ENCODE results near the gene TXN2. TPM values are rescaled to one million over a fixed set of nuclear protein-coding genes. Genes with fewer than 3 reads are reported as not detected.
A peak's percentile ranks its signal among the peaks of the same experiment; 100 is the strongest.

TXN2 gene
- total and polyA plus RNA-seq, 2 of the 4 experiments (the other 2 are of a cell fraction): 49.6 to 166 TPM

- no peak overlapping the region for H2BK15ac ChIP-seq (ENCODE audit: low read depth, low read length)
- H3K18ac ChIP-seq (ENCODE audit: low read depth, low read length): no peak overlapping the region
- intact Hi-C loops (cut with micrococcal nuclease) (no loop called here), dilution Hi-C loops (cut with HindIII; ENCODE audit: low sequenced_read_pairs, unreplicated experiment) (no loop called here), in situ Hi-C loops (cut with MboI; ENCODE audit: low sequenced_read_pairs) (loop anchor here (25.0 kb wide), 1 partner anchor 1194 kb away; no protein-coding TSS in a partner anchor)
- H3K27ac ChIP-seq (ENCODE audit: insufficient read depth, low read length): no peak overlapping the region
- H4K5ac ChIP-seq (ENCODE audit: low read depth, low read length): no peak overlapping the region
- H4K20me1 ChIP-seq (ENCODE audit: insufficient read depth, low read length): peaks cover 8% of the 10 kb centered on the region
- no peak overlapping the region for H3K4me3 ChIP-seq (ENCODE audit: insufficient read depth, low read depth, low read length)
- no peaks in the 10 kb centered on the region for H3K9me3 ChIP-seq (ENCODE audit: control insufficient read depth, insufficient read depth, low read length)
- no peak overlapping the region for H3K23ac ChIP-seq (ENCODE audit: low read depth, low read length)
- TF ChIP-seq POLR2A (IDR thresholded peaks at IDR 0.05; ENCODE audit: low read depth, low read length) (no peak), MXI1 (IDR thresholded peaks at IDR 0.05; ENCODE audit: borderline replicate concordance, low read depth, low read length) (no peak), BHLHE40 (IDR thresholded peaks at IDR 0.05; ENCODE audit: low read depth, low read length) (no peak), SMC3 (IDR thresholded peaks at IDR 0.05; ENCODE audit: low read depth, low read length) (no peak), RAD21 (IDR thresholded peaks at IDR 0.05; ENCODE audit: low read length) (no peak), RCOR1 (IDR thresholded peaks at IDR 0.05; ENCODE audit: insufficient replicate concordance, low read length) (no peak), CHD1 (IDR thresholded peaks at IDR 0.05; ENCODE audit: low read depth, low read length) (no peak), CEBPB (IDR thresholded peaks at IDR 0.05; ENCODE audit: low read depth, low read length) (no peak), MAFK (IDR thresholded peaks at IDR 0.05; ENCODE audit: low read depth, low read length) (no peak)
- TF ChIP-seq, protein P1, sequence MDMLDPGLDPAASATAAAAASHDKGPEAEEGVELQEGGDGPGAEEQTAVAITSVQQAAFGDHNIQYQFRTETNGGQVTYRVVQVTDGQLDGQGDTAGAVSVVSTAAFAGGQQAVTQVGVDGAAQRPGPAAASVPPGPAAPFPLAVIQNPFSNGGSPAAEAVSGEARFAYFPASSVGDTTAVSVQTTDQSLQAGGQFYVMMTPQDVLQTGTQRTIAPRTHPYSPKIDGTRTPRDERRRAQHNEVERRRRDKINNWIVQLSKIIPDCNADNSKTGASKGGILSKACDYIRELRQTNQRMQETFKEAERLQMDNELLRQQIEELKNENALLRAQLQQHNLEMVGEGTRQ (IDR thresholded peaks at IDR 0.05; ENCODE audit: low read depth, low read length): no peak
- DNase-seq (no peak), ATAC-seq (ENCODE audit: low read depth) (no peak)
- no peak overlapping the region for H3K9ac ChIP-seq (ENCODE audit: low read depth, low read length)
- no peak overlapping the region for H3K14ac ChIP-seq (replicated peaks; ENCODE audit: low read depth, low read length)
- ChIA-PET CTCF (no interaction called here), POLR2A (ENCODE audit: unreplicated experiment) (no interaction called here)
- H3K36me3 ChIP-seq (ENCODE audit: control insufficient read depth, insufficient read depth, low read length): peaks cover 14% of the 10 kb centered on the region
- H2BK120ac ChIP-seq (ENCODE audit: low read depth, low read length): no peak overlapping the region
- peak overlapping the region; percentile 95 for H2AFZ ChIP-seq (replicated peaks; ENCODE audit: low read length, poor library complexity)
- H3K27me3 ChIP-seq (ENCODE audit: control insufficient read depth, insufficient read depth, low read length): no peaks in the 10 kb centered on the region
- 96% methylated on average over 55 of the region's 60 CpGs; no CpG with 5 or more reads in 1 of the 2 experiments for WGBS, 2 experiments (ENCODE audit: extremely low coverage in 2 of 2, insufficient read length in 1 of 2)
- peaks cover 3 to 15% of the 10 kb centered on the region in 2 experiments; a peak in 2 of 4 replicates for H3K79me1 ChIP-seq (ENCODE audit: low read depth in 1 of 2, low read length in 2 of 2)
- H3K4me1 ChIP-seq (ENCODE audit: control insufficient read depth, insufficient read depth, low read length): no peaks in the 10 kb centered on the region
- no peak overlapping the region for H2BK5ac ChIP-seq (ENCODE audit: low read depth, low read length, poor library complexity, severe bottlenecking)
- H4K8ac ChIP-seq (ENCODE audit: low read depth in 2 of 2, low read length in 2 of 2): peak overlapping the region in 1 of 2 experiments; percentile 61; a peak in 2 of 4 replicates
- BruUV-seq (replicated peaks): no TSS peak
- peak overlapping the region; percentile 52 for H2AK5ac ChIP-seq (ENCODE audit: low read depth, low read length)
- H4K91ac ChIP-seq (ENCODE audit: insufficient read depth, low read depth, low read length): no peak overlapping the region
- H3K56ac ChIP-seq (ENCODE audit: extremely low read depth, insufficient read depth, low read length): no peak overlapping the region
- peak overlapping the region; percentile 42 for H2AK9ac ChIP-seq (replicated peaks; ENCODE audit: low read depth, low read length, poor library complexity)
- H3K4ac ChIP-seq (ENCODE audit: low read depth, low read length): peak overlapping the region; percentile 38
- peaks cover 9% of the 10 kb centered on the region for H3K9me1 ChIP-seq (ENCODE audit: insufficient read depth, low read length)
- H2BK20ac ChIP-seq (ENCODE audit: low read depth, low read length): no peak overlapping the region
- peak overlapping the region; percentile 14; the same call in 1 of the 2 replicates for H3K4me2 ChIP-seq (ENCODE audit: low read depth, low read length)
Measured at GRCh38 chr22:36505998-36506635, 24.7 kb upstream of the TXN2 start.

All from IMR-90 (cell line).